Myocyte (in vitro differentiated cells): Measurements from ENCODE around the gene TLNRD1. TPM values are rescaled to one million over a fixed set of nuclear protein-coding genes. Genes with fewer than 3 reads are reported as not detected.

Experiments used
- DNase-seq: peaks from one replicate; pipeline ENCODE4 v3.0.0-alpha.2; 2012; ENCODE audit warnings: low read depth
- microRNA-seq: library from miRNA; unstranded; fragments of <30 nt; microRNA quantifications from one replicate; pipeline ENCODE4, GENCODE V29; 2016
- total RNA-seq: library from RNA; depleted of rRNA; stranded (reverse); fragments of >200 nt; gene quantifications from 2 replicates; pipeline ENCODE4 v1.2.3, GENCODE V29; 2014

TLNRD1 gene
- total RNA-seq, 1 donor from 2014 or later, result 24.7 TPM

GRCh38 chr15:81054236-81054635 lies 53.5 kb downstream of the TLNRD1 start:
- DNase-seq, result peak; percentile 8

Small RNA genes within 50 kb of the gene (microRNA-seq; reads per million reads assigned to microRNA genes)
- not detected for gene MIR4514

Other genes with a start within 250 kb of the TLNRD1 start
- gene CEMIP, start 221.6 kb upstream of the TLNRD1 start, total RNA-seq, result 13.9 and 17.2 TPM in 2 replicates
- gene MESD, start 11.1 kb upstream of the TLNRD1 start, total RNA-seq, result 17.5 and 26.3 TPM in 2 replicates
- gene CFAP161, start 133.3 kb downstream of the TLNRD1 start, total RNA-seq, result 0.24 TPM in 1 of 2 replicates, not detected in the other
- gene IL16, start 196.0 kb downstream of the TLNRD1 start, total RNA-seq, result 0.16 and 0.32 TPM in 2 replicates